ENCODE results near the gene LDB3. TPM values are rescaled to one million over a fixed set of nuclear protein-coding genes. Genes with fewer than 3 reads are reported as not detected.

Gene LDB3
- total RNA-seq, 3 donors from 2014 or later: 0.96 to 22.7 (median 3.2) TPM

DNA sequence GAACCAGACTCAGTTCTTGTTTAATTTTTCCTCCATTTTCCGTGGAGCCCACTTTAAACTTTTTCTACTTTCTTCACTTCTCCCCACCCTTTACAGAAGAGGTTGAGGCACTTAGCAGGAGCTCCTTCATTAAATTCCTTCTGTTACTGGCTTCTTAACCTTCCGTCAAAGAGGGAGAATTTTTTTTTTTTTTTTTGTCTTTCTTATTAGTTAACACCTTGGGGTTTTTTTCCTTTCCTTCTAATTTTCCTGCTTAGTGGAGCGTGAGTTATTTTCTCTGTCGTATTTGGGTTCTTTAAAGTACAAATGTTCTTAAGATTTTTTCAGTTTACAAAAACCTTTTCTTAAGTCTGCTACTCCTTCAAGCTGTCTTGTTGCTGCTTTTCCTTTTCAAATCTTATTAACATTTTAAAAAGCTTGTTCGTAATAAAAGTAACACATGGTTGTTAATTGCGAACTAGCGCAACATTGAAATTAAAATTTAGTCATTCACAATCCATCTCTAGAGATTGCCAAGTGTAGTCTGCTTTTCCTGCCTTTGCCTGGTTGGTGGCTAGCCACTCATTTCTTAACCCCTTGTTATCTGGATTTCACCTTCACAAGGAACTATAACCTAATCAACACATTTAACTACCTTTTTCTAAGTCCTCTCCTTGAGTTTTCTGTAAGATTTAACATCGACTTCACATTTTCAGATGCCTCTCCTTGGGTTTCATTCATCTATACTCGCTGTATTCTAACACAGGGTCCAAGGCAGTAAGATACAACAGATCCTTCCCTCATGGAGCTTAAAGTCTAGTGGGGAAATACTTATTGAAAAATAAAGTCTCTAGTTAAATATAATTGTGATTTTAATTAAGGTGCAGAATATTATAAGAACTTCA lies 90.1 kb downstream of the LDB3 start:
- ATAC-seq: no peak
- intact Hi-C loops (cut with DNase I, micrococcal nuclease): no loop called here
- DNase-seq: no peak
- TF ChIP-seq, protein P1, sequence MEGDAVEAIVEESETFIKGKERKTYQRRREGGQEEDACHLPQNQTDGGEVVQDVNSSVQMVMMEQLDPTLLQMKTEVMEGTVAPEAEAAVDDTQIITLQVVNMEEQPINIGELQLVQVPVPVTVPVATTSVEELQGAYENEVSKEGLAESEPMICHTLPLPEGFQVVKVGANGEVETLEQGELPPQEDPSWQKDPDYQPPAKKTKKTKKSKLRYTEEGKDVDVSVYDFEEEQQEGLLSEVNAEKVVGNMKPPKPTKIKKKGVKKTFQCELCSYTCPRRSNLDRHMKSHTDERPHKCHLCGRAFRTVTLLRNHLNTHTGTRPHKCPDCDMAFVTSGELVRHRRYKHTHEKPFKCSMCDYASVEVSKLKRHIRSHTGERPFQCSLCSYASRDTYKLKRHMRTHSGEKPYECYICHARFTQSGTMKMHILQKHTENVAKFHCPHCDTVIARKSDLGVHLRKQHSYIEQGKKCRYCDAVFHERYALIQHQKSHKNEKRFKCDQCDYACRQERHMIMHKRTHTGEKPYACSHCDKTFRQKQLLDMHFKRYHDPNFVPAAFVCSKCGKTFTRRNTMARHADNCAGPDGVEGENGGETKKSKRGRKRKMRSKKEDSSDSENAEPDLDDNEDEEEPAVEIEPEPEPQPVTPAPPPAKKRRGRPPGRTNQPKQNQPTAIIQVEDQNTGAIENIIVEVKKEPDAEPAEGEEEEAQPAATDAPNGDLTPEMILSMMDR (IDR thresholded peaks at IDR 0.05): no peak
- no peaks in the 10 kb centered on the region for H3K9me3 ChIP-seq
- peaks cover 5% of the 10 kb centered on the region for H3K4me1 ChIP-seq (ENCODE audit: low read depth)
- no peak overlapping the region for H3K4me3 ChIP-seq
- H3K36me3 ChIP-seq (ENCODE audit: low read depth): no peaks in the 10 kb centered on the region

DNA sequence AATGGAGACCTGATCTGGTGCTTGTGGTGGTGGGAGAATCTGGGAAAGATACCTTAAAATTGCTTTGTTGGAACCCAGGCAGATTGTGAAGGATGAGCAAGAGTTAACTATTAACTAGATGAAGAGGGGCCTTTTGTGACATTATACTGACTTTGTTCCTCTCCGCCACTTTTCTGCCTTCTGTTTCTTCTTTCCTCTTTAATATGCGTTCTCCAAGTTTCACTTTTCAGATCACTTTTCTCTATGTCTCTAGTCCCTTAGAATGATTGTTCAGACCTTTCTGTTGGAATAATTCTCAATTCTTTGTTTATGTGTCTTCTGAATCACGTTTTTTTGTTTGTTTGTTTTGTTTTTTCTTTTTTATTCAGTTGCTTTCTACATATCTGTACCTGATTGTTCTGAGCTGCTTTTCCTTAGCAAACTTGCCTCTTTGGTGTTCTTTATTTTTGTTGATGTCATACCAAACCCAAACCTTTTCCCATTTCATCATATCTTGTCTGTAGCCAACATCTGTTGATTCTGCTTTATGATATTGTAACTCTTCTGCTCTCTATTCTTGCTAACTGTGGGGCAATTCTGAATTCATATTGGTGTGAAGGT lies 90.9 kb downstream of the LDB3 start:
- no peak for DNase-seq
- no peak overlapping the region for H3K4me3 ChIP-seq
- H3K4me1 ChIP-seq (ENCODE audit: low read depth): peaks cover 5% of the 10 kb centered on the region
- no peaks in the 10 kb centered on the region for H3K9me3 ChIP-seq
- ATAC-seq: no peak
- intact Hi-C loops (cut with DNase I, micrococcal nuclease): no loop called here
- TF ChIP-seq, protein P1 (IDR thresholded peaks at IDR 0.05): no peak
- H3K36me3 ChIP-seq (ENCODE audit: low read depth): no peaks in the 10 kb centered on the region

DNA sequence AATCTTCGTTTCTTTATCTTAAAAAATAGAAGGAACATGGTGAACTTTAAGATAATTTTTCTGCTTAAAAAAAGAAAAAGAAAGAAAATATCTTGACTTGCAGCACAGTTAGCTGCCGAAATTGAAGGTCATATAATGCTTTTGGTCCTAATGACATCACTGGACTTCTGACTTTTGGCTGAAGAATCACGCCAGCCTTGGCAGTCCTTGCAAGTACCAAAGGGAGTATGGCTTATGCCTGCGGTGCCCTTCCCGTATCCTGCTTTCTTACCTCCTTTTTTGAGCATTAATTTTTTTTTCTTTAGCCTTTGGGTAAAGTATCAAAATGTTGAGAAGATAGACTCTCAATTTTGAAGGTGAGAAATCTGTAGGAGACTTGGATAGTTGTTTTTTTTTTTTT lies 95.1 kb downstream of the LDB3 start:
- DNase-seq (no peak), ATAC-seq (no peak)
- H3K4me3 ChIP-seq: no peak overlapping the region
- H3K9me3 ChIP-seq: no peaks in the 10 kb centered on the region
- H3K36me3 ChIP-seq (ENCODE audit: low read depth): no peaks in the 10 kb centered on the region
- TF ChIP-seq, protein P1 (IDR thresholded peaks at IDR 0.05): no peak
- H3K4me1 ChIP-seq (ENCODE audit: low read depth): peaks cover 5% of the 10 kb centered on the region
- intact Hi-C loops (cut with DNase I, micrococcal nuclease): no loop called here

DNA sequence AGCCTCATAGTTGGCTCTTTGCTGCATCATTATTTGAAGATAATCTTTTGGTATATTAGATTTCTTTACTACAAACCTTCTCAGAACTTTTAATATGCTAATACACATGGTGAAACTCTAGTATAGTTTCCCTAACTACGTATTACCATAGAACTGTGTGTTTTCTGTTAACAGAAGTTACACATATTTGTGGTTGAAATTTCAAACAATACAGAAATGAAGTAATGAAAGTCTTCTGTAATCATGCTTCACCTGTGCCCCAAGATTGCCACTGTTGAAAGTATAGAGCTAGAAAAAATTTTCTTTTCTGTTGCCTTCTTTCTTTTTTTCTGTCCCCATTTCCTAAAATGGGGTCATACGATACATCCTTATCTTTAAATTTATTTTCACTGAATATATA lies 97.2 kb downstream of the LDB3 start:
- Histone ChIP-seq H3K36me3 (ENCODE audit: low read depth) (no peaks in the 10 kb centered on the region), H3K9me3 (no peaks in the 10 kb centered on the region), H3K4me1 (ENCODE audit: low read depth) (no peaks in the 10 kb centered on the region), H3K4me3 (no peak overlapping the region)
- ATAC-seq (no peak), DNase-seq (no peak)
- intact Hi-C loops (cut with DNase I, micrococcal nuclease): no loop called here
- TF ChIP-seq, protein P1 (IDR thresholded peaks at IDR 0.05): no peak

DNA sequence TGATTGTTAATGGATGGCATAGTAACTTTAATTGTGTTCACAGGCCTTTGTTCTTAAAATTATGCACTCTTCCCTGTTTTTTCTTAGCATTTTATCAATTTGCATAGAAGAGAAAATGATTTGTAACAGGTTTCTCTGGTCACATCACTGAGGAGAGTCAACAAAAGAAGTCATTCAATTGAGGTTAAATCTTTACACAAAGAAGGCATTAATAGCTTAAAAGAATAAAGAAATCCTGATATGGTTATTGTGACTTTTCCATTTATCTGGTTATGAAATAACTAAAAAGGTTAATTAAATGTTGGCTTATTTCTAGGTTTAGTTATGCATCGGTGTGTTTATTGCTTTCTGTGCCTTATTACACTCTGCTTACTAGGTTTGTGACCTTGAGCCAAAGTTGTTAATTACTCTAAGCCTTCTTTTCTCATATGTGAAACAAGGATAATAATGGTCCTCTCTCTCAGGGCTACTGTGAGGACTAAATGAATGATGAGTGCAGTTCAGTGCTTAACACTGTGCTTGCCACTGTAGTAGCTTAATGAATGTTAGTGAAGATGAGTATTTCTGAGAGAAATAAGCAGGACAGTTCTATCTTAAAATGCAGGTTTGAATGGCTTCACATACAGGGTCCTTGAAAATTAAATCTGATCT lies 100.2 kb downstream of the LDB3 start:
- ATAC-seq (no peak), DNase-seq (no peak)
- Histone ChIP-seq H3K4me3 (no peak overlapping the region), H3K9me3 (no peaks in the 10 kb centered on the region), H3K4me1 (ENCODE audit: low read depth) (no peaks in the 10 kb centered on the region), H3K36me3 (ENCODE audit: low read depth) (no peaks in the 10 kb centered on the region)
- intact Hi-C loops (cut with DNase I, micrococcal nuclease): no loop called here
- TF ChIP-seq, protein P1 (IDR thresholded peaks at IDR 0.05): no peak
